ENCODE data around the gene ALK. TPM values are rescaled to one million over a fixed set of nuclear protein-coding genes. Genes with fewer than 3 reads are reported as not detected.

ALK gene
- polyA plus RNA-seq, 1 experiment, result not detected

DNA sequence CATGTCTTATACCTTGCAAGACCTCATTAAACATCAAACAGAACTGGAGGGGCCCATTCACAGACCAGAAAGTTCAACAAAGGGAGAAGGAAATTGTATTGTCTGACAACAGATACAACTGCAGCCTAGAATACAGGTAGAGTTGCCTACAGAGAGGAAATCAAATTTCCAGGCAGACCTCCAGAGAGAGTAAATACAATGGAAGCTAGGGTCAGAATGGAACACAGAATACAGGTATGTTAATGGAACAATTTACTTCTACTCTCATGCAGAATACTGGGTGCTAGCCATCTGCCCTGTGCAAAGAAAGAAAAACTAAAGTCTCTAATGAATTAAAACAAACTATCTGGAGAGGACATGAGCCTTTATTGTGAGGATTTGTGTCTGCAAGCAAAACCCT, 31.6 kb upstream of the ALK start:
- no peak for DNase-seq (ENCODE audit: low read depth, low spot score)
- Histone ChIP-seq H3K27ac (ENCODE audit: low read depth, low read length) (no peak overlapping the region), H3K9me3 (ENCODE audit: control insufficient read depth, insufficient read depth, low read length) (no peaks in the 10 kb centered on the region), H3K4me3 (ENCODE audit: low read depth, low read length) (no peak overlapping the region), H3K27me3 (ENCODE audit: control insufficient read depth, insufficient read depth, low read length) (no peaks in the 10 kb centered on the region)
- TF ChIP-seq, protein P1, sequence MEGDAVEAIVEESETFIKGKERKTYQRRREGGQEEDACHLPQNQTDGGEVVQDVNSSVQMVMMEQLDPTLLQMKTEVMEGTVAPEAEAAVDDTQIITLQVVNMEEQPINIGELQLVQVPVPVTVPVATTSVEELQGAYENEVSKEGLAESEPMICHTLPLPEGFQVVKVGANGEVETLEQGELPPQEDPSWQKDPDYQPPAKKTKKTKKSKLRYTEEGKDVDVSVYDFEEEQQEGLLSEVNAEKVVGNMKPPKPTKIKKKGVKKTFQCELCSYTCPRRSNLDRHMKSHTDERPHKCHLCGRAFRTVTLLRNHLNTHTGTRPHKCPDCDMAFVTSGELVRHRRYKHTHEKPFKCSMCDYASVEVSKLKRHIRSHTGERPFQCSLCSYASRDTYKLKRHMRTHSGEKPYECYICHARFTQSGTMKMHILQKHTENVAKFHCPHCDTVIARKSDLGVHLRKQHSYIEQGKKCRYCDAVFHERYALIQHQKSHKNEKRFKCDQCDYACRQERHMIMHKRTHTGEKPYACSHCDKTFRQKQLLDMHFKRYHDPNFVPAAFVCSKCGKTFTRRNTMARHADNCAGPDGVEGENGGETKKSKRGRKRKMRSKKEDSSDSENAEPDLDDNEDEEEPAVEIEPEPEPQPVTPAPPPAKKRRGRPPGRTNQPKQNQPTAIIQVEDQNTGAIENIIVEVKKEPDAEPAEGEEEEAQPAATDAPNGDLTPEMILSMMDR (IDR thresholded peaks at IDR 0.05; ENCODE audit: low read depth, low read length), result no peak
- ChIA-PET CTCF (no interaction called here), POLR2A (no interaction called here)

DNA sequence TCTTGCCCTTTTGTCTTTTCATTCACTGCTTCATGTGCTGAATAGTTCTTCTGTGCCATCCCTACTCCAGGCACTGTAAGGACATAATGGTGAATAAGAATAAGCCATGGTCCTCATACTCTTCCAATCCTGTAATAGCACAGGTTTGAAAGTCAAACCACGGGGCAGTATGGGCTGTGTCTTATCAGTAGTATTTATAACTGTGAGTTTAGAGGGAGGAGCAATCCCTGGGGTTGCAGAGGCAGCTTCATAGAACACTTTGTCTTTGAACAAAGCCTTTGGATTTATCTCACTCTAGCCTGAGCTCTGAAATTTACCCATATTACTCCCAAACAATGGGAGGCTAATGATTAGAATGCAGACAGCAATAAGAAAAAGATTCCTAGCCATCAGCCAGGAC, 30.2 kb upstream of the ALK start:
- CTCF ChIA-PET, result no interaction called here
- Histone ChIP-seq H3K4me3 (ENCODE audit: low read depth, low read length) (no peak overlapping the region), H3K27me3 (ENCODE audit: control insufficient read depth, insufficient read depth, low read length) (no peaks in the 10 kb centered on the region), H3K9me3 (ENCODE audit: control insufficient read depth, insufficient read depth, low read length) (no peaks in the 10 kb centered on the region), H3K27ac (ENCODE audit: low read depth, low read length) (no peak overlapping the region)
- DNase-seq (ENCODE audit: low read depth, low spot score), result no peak
- TF ChIP-seq, protein P1 (IDR thresholded peaks at IDR 0.05; ENCODE audit: low read depth, low read length), result no peak
- POLR2A ChIA-PET, result no interaction called here

DNA sequence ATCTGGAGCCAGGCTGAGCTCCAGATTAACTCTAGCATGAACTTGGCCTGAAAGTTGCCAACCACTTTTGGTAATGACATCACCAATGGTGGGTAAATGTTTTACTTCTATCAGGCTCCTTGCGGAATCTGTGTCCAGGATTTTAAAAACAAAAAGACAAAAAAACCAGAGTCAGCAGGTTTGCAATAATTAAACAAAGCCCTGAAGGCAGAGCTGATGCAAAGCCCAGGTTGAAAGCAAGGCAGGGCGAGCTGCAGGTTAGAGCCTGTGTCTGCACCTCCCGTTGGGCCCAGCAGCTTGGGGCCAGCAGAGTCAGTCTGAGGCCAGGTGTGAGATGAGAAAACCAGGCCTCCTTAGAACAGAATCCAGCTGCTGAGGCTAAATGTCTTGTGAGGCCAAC, 29.1 kb upstream of the ALK start:
- TF ChIP-seq, protein P1 (IDR thresholded peaks at IDR 0.05; ENCODE audit: low read depth, low read length), result no peak
- no peak overlapping the region for H3K4me3 ChIP-seq (ENCODE audit: low read depth, low read length)
- H3K9me3 ChIP-seq (ENCODE audit: control insufficient read depth, insufficient read depth, low read length), result no peaks in the 10 kb centered on the region
- ChIA-PET POLR2A (no interaction called here), CTCF (no interaction called here)
- no peak overlapping the region for H3K27ac ChIP-seq (ENCODE audit: low read depth, low read length)
- no peak for DNase-seq (ENCODE audit: low read depth, low spot score)
- H3K27me3 ChIP-seq (ENCODE audit: control insufficient read depth, insufficient read depth, low read length), result no peaks in the 10 kb centered on the region

DNA sequence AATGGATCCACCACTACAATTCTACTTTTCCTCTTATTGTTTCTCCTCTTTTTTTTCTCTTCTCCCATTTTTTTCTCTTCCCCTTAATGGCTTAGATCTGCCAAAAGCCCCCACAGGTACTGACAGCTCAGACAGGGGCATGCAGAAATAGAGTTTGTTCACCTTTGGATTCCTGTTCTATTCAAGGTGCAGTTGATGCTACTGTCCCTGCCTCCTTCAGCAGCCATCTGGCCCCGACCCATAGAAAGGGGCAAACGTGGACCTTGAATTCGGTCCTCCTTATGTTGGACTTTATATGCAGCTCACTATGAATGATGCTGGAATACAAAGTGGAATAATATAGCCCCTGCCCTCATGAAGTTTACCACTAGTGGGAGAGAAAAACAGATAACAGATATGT, 27.7 kb upstream of the ALK start:
- H3K4me3 ChIP-seq (ENCODE audit: low read depth, low read length), result no peak overlapping the region
- ChIA-PET CTCF (no interaction called here), POLR2A (no interaction called here)
- TF ChIP-seq, protein P1 (IDR thresholded peaks at IDR 0.05; ENCODE audit: low read depth, low read length), result no peak
- no peaks in the 10 kb centered on the region for H3K27me3 ChIP-seq (ENCODE audit: control insufficient read depth, insufficient read depth, low read length)
- no peak for DNase-seq (ENCODE audit: low read depth, low spot score)
- no peak overlapping the region for H3K27ac ChIP-seq (ENCODE audit: low read depth, low read length)
- H3K9me3 ChIP-seq (ENCODE audit: control insufficient read depth, insufficient read depth, low read length), result no peaks in the 10 kb centered on the region

DNA sequence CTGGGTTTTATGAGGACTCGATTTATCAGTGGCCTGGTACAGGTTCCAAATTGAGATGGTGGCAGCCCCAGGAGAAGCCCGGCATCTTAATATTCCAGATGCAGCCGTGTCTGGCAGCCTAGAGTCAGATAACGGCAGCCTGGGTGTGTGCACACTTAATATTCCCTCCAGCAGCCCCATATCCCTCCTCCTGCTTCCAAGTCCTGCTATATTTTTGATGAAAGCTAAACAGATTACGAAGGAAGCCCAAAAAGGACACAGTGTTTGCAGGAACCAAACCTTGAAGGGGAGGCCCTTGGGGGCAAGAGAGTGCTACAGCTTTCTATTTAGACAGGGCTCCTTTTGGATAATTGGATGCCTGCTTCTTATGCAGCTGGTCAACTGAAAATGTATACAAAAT, 25.1 kb upstream of the ALK start:
- TF ChIP-seq, protein P1 (IDR thresholded peaks at IDR 0.05; ENCODE audit: low read depth, low read length), result no peak
- no peaks in the 10 kb centered on the region for H3K27me3 ChIP-seq (ENCODE audit: control insufficient read depth, insufficient read depth, low read length)
- H3K9me3 ChIP-seq (ENCODE audit: control insufficient read depth, insufficient read depth, low read length), result no peaks in the 10 kb centered on the region
- no peak overlapping the region for H3K4me3 ChIP-seq (ENCODE audit: low read depth, low read length)
- no peak overlapping the region for H3K27ac ChIP-seq (ENCODE audit: low read depth, low read length)
- ChIA-PET CTCF (interaction anchor here (1.0 kb wide), 1 partner anchor 637 kb away, joined by 3 read pairs; no protein-coding TSS in a partner anchor), POLR2A (no interaction called here)
- DNase-seq (ENCODE audit: low read depth, low spot score), result no peak
